HL-60 (cell line): ENCODE results near the gene ARHGEF7.

Experiments used
- DNase-seq, 2 experiments: peaks; one replicate each; pipeline ENCODE4 v3.0.0-alpha.2; 2010 to 2020; ENCODE audit warnings: low read depth in 1 of 2, low spot score in 1 of 2
- H3K27ac ChIP-seq: fragments of 250-450 bp; sonication (Bioruptor Pico); replicated peaks from 2 replicates; pipeline ENCODE4 v1.5.1; 2020; ENCODE audit warnings: mild to moderate bottlenecking, moderate library complexity
- H3K27me3 ChIP-seq: fragments of 250-450 bp; sonication (Bioruptor Pico); 2 replicates; pipeline ENCODE4 v1.5.1; 2021; ENCODE audit warnings: mild to moderate bottlenecking, moderate library complexity; ENCODE audit not compliant: insufficient read depth, poor library complexity, severe bottlenecking
- H3K4me3 ChIP-seq: replicated peaks from 2 replicates; pipeline ENCODE4 v1.5.1; 2011; ENCODE audit warnings: mild to moderate bottlenecking, control low read depth, low read length; ENCODE audit not compliant: insufficient read depth
- GABPA ChIP-seq: IDR thresholded peaks from 2 replicates; pipeline ENCODE4 v1.6.1; 2012; ENCODE audit warnings: low read depth
- POLR2AphosphoS5 ChIP-seq: IDR thresholded peaks from 2 replicates; pipeline ENCODE4 v1.6.1; 2012; ENCODE audit warnings: low read depth
- SPI1 ChIP-seq: IDR thresholded peaks from 2 replicates; pipeline ENCODE4 v1.6.1; 2012; ENCODE audit warnings: low read depth, mild to moderate bottlenecking, borderline replicate concordance
- TF ChIP-seq, protein P1 (sequence below): IDR thresholded peaks from one replicate; pipeline ENCODE4 v1.5.1; 2011; ENCODE audit warnings: low read length, control low read depth, inconsistent platforms; ENCODE audit not compliant: insufficient read depth
- TF ChIP-seq, protein P2 (sequence below): IDR thresholded peaks from 2 replicates; pipeline ENCODE4 v1.6.1; 2012; ENCODE audit warnings: low read depth; ENCODE audit not compliant: insufficient replicate concordance

The ARHGEF7 gene

DNA sequence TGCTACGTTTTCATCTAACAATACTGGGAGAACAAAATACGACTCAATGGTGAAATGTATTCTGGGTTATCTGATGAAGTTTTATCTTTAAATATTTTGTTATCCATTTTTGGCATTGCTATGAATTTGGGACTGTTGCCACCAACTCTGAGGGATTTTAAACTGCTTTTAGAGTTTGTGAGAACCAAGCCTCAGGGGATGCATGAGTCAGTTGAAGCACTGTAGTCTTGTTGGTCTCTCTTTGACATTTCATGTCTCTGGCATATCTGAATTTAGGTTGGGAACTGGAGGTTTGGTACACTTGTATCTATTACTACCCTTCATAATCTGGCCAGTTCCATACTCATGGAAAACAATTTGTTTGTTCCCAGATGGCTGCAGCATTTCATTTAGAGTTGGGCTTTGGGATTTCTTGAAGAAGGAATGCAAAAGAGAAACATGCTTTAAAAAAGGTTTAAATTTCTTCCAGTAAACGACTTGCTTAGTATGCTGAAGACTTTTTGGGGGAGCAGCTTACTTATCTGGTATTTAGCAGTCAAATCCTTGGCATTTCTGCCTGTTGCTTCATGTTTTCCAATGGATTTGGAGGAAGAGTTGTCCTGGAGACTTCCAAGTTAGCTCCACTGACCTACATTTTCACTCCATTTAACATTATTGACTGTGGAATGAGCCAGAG, 28.9 kb downstream of the ARHGEF7 start:
- Histone ChIP-seq H3K4me3 (no peak overlapping the region), H3K27me3 (peaks cover 6% of the 10 kb centered on the region), H3K27ac (no peak overlapping the region)
- no peak for TF ChIP-seq SPI1
- TF ChIP-seq POLR2AphosphoS5: no peak
- no peak for TF ChIP-seq GABPA
- TF ChIP-seq, protein P1, sequence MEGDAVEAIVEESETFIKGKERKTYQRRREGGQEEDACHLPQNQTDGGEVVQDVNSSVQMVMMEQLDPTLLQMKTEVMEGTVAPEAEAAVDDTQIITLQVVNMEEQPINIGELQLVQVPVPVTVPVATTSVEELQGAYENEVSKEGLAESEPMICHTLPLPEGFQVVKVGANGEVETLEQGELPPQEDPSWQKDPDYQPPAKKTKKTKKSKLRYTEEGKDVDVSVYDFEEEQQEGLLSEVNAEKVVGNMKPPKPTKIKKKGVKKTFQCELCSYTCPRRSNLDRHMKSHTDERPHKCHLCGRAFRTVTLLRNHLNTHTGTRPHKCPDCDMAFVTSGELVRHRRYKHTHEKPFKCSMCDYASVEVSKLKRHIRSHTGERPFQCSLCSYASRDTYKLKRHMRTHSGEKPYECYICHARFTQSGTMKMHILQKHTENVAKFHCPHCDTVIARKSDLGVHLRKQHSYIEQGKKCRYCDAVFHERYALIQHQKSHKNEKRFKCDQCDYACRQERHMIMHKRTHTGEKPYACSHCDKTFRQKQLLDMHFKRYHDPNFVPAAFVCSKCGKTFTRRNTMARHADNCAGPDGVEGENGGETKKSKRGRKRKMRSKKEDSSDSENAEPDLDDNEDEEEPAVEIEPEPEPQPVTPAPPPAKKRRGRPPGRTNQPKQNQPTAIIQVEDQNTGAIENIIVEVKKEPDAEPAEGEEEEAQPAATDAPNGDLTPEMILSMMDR: no peak
- TF ChIP-seq, protein P2, sequence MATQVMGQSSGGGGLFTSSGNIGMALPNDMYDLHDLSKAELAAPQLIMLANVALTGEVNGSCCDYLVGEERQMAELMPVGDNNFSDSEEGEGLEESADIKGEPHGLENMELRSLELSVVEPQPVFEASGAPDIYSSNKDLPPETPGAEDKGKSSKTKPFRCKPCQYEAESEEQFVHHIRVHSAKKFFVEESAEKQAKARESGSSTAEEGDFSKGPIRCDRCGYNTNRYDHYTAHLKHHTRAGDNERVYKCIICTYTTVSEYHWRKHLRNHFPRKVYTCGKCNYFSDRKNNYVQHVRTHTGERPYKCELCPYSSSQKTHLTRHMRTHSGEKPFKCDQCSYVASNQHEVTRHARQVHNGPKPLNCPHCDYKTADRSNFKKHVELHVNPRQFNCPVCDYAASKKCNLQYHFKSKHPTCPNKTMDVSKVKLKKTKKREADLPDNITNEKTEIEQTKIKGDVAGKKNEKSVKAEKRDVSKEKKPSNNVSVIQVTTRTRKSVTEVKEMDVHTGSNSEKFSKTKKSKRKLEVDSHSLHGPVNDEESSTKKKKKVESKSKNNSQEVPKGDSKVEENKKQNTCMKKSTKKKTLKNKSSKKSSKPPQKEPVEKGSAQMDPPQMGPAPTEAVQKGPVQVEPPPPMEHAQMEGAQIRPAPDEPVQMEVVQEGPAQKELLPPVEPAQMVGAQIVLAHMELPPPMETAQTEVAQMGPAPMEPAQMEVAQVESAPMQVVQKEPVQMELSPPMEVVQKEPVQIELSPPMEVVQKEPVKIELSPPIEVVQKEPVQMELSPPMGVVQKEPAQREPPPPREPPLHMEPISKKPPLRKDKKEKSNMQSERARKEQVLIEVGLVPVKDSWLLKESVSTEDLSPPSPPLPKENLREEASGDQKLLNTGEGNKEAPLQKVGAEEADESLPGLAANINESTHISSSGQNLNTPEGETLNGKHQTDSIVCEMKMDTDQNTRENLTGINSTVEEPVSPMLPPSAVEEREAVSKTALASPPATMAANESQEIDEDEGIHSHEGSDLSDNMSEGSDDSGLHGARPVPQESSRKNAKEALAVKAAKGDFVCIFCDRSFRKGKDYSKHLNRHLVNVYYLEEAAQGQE: no peak
- DNase-seq: no peak

DNA sequence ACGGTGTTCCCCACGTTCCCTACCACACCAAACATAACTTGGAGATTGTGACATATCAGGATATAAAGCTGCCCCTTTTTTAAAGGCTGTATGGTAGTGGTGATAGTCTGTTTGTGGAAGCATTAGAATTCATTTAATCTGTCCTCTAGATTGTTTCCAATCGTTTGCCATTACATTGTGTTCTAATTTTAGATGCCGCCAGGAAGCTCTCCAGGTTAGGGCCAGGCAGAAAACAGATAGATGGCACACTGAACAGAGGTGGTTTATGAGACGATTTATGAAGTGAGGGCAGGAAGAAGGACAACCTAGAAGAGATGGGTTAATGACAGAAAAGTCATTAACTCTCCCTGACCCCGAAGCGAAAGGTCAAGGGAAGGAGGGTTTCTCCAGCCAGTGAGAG, 30.0 kb downstream of the ARHGEF7 start:
- Histone ChIP-seq H3K27ac (no peak overlapping the region), H3K27me3 (peaks cover 6% of the 10 kb centered on the region), H3K4me3 (no peak overlapping the region)
- no peak for TF ChIP-seq POLR2AphosphoS5
- no peak for TF ChIP-seq GABPA
- TF ChIP-seq, protein P2: no peak
- TF ChIP-seq, protein P1: no peak
- no peak for TF ChIP-seq SPI1
- no peak for DNase-seq

DNA sequence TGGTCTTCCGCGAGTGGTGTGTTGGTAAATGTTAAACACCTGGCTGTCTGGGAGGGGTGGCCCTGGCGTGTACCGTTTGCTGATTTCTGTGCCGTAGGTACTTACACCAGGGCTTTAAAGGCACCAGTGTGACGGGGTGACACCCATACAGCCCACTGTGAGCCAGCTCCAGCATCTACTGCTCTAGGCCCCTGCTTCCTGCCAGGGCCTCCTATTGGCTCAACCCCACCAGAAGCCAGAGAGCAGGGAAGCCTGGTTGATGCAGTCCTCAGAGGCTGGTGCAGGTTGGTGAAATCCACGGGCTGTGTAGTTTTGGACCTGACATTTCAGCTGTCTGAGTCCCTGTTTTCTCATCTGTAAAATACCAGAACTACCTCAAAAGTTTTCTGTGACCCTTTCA, 30.4 kb downstream of the ARHGEF7 start:
- Histone ChIP-seq H3K4me3 (no peak overlapping the region), H3K27me3 (peaks cover 6% of the 10 kb centered on the region), H3K27ac (no peak overlapping the region)
- TF ChIP-seq, protein P1: no peak
- TF ChIP-seq, protein P2: no peak
- no peak for TF ChIP-seq GABPA
- no peak for TF ChIP-seq SPI1
- no peak for TF ChIP-seq POLR2AphosphoS5
- no peak for DNase-seq
